Uterus (tissue), 4 donors: ENCODE measurements around the gene ARID4B. TPM values are rescaled to one million over a fixed set of nuclear protein-coding genes. Genes with fewer than 3 reads are reported as not detected.

Experiments
- DNase-seq, 2 donors: peaks; one replicate each; pipeline ENCODE4 v3.0.0-alpha.2; 2019 to 2020
- H3K27ac ChIP-seq, 2 donors: fragments of 200-600 bp; sonication (generic); 1 replicate in 1 of 2; 2 replicates in 1 of 2; pipeline ENCODE4 v1.5.1; 2016 to 2018
- H3K27me3 ChIP-seq, 2 donors: fragments of 200-600 bp; sonication (generic); one replicate each; pipeline ENCODE4 v1.5.1; 2018 to 2019; ENCODE audit warnings: control low read depth in 1 of 2
- H3K36me3 ChIP-seq, 2 donors: fragments of 200-600 bp; sonication (generic); one replicate each; pipeline ENCODE4 v1.5.1; 2019; ENCODE audit warnings: control low read depth in 1 of 2
- H3K4me1 ChIP-seq, 2 donors: fragments of 200-600 bp; sonication (generic); one replicate each; pipeline ENCODE4 v1.5.1; 2018 to 2019; ENCODE audit warnings: control low read depth in 1 of 2
- H3K4me3 ChIP-seq, 2 donors: fragments of 200-600 bp; sonication (generic); 1 replicate in 1 of 2; 2 replicates in 1 of 2; pipeline ENCODE4 v1.5.1; 2018 to 2019; ENCODE audit warnings: mild to moderate bottlenecking in 1 of 2
- H3K9me3 ChIP-seq, 2 donors: fragments of 200-600 bp; sonication (generic); one replicate each; pipeline ENCODE4 v1.5.1; 2019; ENCODE audit warnings: control low read depth in 1 of 2
- POLR2A ChIP-seq, 2 donors: fragments of 450-650 bp; IDR thresholded peaks; one replicate each; pipeline ENCODE4 v1.6.1; 2016; ENCODE audit warnings: antibody characterized with exemption in 2 of 2, mild to moderate bottlenecking in 1 of 2, moderate library complexity in 1 of 2
- intact Hi-C: fragments of 100-400 bp; cut with DNase I; formaldehyde crosslinking; loops from one replicate; pipeline ENCODE4 v1.15.1; 2023; ENCODE audit warnings: low total_unique reads
- total RNA-seq, 4 donors: library from RNA; depleted of rRNA in 3 of 4; stranded (reverse); fragments of >200 nt in 3 of 4; gene quantifications; one replicate each; pipeline versions ENCODE4 v1.1.0 to v1.2.4, GENCODE V29; 2014 to 2023
- TF ChIP-seq, protein P1 (sequence below), 4 experiments: fragments of 200-600 bp in 2 of 4; fragments of 450-650 bp in 2 of 4; sonication (generic) in 2 of 4; IDR thresholded peaks; one replicate each; pipeline ENCODE4 v1.5.1; 2016 to 2019; ENCODE audit warnings: antibody characterized with exemption in 4 of 4, mild to moderate bottlenecking in 2 of 4, moderate library complexity in 1 of 4
- donor health status: DM: yes; HTN: yes; CAD: no.

ARID4B gene
- total RNA-seq, 4 donors from 2014 or later, result 21.0 to 69.4 (median 50.4) TPM

DNA sequence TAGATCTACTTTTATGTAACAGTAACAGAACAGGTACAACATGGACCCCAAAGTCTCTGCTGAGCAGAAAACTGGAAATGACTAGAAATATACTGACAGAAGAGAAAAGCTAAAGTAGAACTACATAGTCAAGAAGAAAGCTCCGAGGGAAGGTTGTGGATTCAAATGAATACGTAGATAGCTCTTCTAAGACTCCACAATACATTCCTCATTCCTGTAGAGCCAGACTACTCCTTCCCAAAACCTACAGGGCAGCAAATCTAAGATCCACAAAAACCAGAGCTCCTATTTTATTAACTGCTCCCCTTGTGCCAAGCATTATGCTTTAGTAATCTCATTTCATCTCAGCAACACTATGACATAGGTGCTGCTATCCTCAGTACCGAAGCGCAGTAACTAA lies 35.2 kb downstream of the ARID4B start:
- no peak for DNase-seq
- Histone ChIP-seq H3K4me1 (no peaks in the 10 kb centered on the region), H3K27ac (no peak overlapping the region), H3K27me3 (no peaks in the 10 kb centered on the region), H3K36me3 (no peaks in the 10 kb centered on the region), H3K9me3 (no peaks in the 10 kb centered on the region), H3K4me3 (no peak overlapping the region)
- intact Hi-C loops, result no loop called here
- TF ChIP-seq POLR2A (IDR thresholded peaks at IDR 0.05), result no peak
- TF ChIP-seq, protein P1, sequence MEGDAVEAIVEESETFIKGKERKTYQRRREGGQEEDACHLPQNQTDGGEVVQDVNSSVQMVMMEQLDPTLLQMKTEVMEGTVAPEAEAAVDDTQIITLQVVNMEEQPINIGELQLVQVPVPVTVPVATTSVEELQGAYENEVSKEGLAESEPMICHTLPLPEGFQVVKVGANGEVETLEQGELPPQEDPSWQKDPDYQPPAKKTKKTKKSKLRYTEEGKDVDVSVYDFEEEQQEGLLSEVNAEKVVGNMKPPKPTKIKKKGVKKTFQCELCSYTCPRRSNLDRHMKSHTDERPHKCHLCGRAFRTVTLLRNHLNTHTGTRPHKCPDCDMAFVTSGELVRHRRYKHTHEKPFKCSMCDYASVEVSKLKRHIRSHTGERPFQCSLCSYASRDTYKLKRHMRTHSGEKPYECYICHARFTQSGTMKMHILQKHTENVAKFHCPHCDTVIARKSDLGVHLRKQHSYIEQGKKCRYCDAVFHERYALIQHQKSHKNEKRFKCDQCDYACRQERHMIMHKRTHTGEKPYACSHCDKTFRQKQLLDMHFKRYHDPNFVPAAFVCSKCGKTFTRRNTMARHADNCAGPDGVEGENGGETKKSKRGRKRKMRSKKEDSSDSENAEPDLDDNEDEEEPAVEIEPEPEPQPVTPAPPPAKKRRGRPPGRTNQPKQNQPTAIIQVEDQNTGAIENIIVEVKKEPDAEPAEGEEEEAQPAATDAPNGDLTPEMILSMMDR (IDR thresholded peaks at IDR 0.05), result no peak

DNA sequence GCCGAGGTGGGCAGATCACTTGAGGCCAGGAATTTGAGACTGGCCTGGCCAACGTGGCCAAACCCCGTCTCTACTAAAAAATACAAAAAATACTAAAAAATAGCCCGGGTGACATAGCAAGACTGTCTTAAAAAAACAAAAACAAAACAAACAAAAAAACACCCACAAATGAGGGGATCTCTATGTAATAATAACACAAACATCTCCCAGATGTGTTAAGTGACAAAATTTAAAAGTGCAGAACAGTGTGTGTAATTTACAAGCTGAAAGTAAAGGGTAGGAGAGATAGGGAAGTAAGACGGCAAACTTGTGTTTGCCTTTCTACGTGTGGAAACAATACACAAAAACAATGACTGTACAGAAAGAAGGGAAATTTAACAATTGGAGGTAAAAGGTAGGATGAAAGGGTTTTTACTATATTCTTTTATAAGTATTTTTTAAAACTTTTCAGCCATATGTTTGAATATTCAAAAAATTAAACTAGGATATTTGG lies 36.3 kb downstream of the ARID4B start:
- intact Hi-C loops, result no loop called here
- Histone ChIP-seq H3K36me3 (no peaks in the 10 kb centered on the region), H3K9me3 (no peaks in the 10 kb centered on the region), H3K27me3 (no peaks in the 10 kb centered on the region), H3K27ac (no peak overlapping the region), H3K4me3 (no peak overlapping the region), H3K4me1 (no peaks in the 10 kb centered on the region)
- TF ChIP-seq POLR2A (IDR thresholded peaks at IDR 0.05), result no peak
- TF ChIP-seq, protein P1 (IDR thresholded peaks at IDR 0.05), result no peak
- no peak for DNase-seq

DNA sequence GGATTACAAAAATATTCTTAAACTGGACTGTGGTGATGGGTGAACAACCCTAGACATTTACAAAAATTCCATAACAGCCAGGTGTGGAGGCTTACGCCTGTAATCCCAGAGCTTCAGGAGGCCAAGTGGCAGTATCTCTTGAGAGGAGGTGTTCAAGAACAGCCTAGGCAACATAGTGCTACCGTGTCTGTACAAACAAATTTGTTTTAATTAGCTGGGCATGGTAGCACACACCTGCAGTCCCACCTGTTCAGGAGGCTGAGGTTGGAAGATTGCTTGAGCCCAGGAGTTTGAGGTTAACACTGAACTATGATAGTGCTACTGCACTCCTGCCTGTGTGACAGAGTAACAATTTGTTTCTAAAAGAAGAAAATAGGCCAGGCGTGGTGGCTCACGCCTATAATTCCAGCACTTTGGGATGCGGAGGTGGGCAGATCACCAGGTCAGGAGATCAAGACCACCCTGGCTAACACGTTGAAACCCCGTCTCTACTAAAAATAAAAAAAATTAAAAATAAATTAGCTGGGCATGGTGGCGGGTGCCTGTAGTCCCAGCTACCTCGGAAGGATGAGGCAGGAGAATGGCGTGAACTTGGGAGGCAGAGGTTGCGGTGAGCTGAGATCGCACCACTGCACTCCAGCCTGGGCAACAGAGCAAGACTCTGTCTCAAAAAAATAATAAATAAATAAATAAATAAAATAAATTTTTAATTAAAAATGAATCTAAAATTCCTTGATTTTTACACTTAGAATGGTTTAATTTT lies 37.1 kb downstream of the ARID4B start:
- H3K4me1 ChIP-seq, result no peaks in the 10 kb centered on the region
- intact Hi-C loops, result no loop called here
- no peaks in the 10 kb centered on the region for H3K9me3 ChIP-seq
- no peaks in the 10 kb centered on the region for H3K36me3 ChIP-seq
- H3K4me3 ChIP-seq, result no peak overlapping the region
- H3K27ac ChIP-seq, result no peak overlapping the region
- DNase-seq, result no peak
- no peaks in the 10 kb centered on the region for H3K27me3 ChIP-seq
- TF ChIP-seq POLR2A (IDR thresholded peaks at IDR 0.05), result no peak
- TF ChIP-seq, protein P1 (IDR thresholded peaks at IDR 0.05), result no peak

DNA sequence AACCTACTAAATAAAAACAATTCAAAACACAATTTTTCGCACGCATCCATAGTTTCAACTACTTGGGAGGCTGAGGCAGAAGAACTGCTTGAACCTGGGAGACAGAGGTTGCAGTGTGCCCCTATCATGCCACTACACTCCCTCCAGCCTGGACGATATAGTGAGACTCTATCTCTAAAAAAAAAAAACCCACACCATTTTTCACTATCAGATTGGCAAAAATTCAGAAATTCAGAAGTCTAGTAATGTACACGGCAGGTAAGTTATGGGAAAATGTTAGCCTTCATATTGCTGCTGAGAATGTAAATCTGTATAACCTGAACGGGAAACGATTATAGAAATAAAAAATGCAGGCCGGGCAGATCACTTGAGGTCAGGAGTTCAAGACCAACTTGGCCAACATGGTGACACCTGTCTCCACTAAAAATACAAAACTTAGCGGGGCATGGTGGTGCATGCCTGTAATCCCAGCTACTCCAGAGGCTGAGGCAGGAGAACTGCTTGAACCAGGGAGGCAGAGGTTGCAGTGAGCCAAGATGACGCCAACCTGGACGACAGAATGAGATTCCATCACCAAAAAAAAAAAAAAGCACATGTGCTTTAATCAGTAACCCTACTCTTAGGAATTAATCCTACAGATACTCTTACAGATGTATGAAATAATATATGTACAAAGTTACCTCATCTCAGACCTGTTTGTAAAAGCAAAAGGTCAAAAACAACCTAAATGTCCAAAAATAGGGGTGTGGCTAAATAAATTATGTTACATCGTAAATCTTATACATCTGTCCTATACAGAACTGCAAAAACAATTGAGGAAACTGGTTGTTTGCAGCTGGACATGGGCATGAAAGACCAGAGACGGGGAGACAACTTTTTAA lies 37.9 kb downstream of the ARID4B start:
- no peaks in the 10 kb centered on the region for H3K9me3 ChIP-seq
- H3K27ac ChIP-seq, result no peak overlapping the region
- intact Hi-C loops, result no loop called here
- no peaks in the 10 kb centered on the region for H3K27me3 ChIP-seq
- no peaks in the 10 kb centered on the region for H3K4me1 ChIP-seq
- TF ChIP-seq, protein P1 (IDR thresholded peaks at IDR 0.05), result no peak
- no peak for TF ChIP-seq POLR2A (IDR thresholded peaks at IDR 0.05)
- H3K4me3 ChIP-seq, result no peak overlapping the region
- no peaks in the 10 kb centered on the region for H3K36me3 ChIP-seq
- no peak for DNase-seq
